Neural cell (in vitro differentiated cells): ENCODE data around the gene MCM3AP. TPM values are rescaled to one million over a fixed set of nuclear protein-coding genes. Genes with fewer than 3 reads are reported as not detected.

Experiments used
- H2AFZ ChIP-seq: fragments of 200-600, 300-800 bp; sonication (generic), shearing (Covaris generic); 2 replicates; pipeline ENCODE4 v1.6.0; 2014; ENCODE audit warnings: low read depth, mild to moderate bottlenecking, antibody characterized with exemption, low read length, moderate library complexity
- H3F3A ChIP-seq: fragments of 200-600 bp; shearing (Covaris generic); 2 replicates; pipeline ENCODE4 v1.6.1; 2016; ENCODE audit warnings: mild to moderate bottlenecking, moderate library complexity, mixed read lengths, antibody characterized with exemption, low read length; ENCODE audit not compliant: insufficient read depth, poor library complexity, severe bottlenecking
- H3K27ac ChIP-seq: fragments of 200-600, 300-800 bp; sonication (generic), shearing (Covaris generic); 2 replicates; pipeline ENCODE4 v1.5.1; 2014; ENCODE audit warnings: mild to moderate bottlenecking, low read length, moderate library complexity
- H3K27me3 ChIP-seq: fragments of 300-800, 200-600 bp; sonication (generic), shearing (Covaris generic); 2 replicates; pipeline ENCODE4 v1.6.0; 2014; ENCODE audit warnings: mild to moderate bottlenecking, low read depth, low read length, moderate library complexity; ENCODE audit not compliant: insufficient read depth
- H3K36me3 ChIP-seq: fragments of 300-800, 200-600 bp; sonication (generic), shearing (Covaris generic); 2 replicates; pipeline ENCODE4 v1.5.1; 2014; ENCODE audit warnings: mild to moderate bottlenecking, antibody characterized with exemption, low read length, moderate library complexity; ENCODE audit not compliant: insufficient read depth
- H3K4me2 ChIP-seq: fragments of 300-800, 200-600 bp; sonication (generic), shearing (Covaris generic); 2 replicates; pipeline ENCODE4 v1.6.0; 2014; ENCODE audit warnings: mild to moderate bottlenecking, low read length
- H3K4me3 ChIP-seq: fragments of 300-800, 200-600 bp; sonication (generic), shearing (Covaris generic); 2 replicates; pipeline ENCODE4 v1.5.1; 2014; ENCODE audit warnings: mild to moderate bottlenecking, low read length, moderate library complexity
- H3K79me2 ChIP-seq: fragments of 200-600 bp; shearing (Covaris generic); replicated peaks from 2 replicates; pipeline ENCODE4 v1.6.0; 2014; ENCODE audit warnings: mild to moderate bottlenecking, low read length, moderate library complexity; ENCODE audit not compliant: insufficient read depth
- H3K9ac ChIP-seq: fragments of 300-800, 200-600 bp; sonication (generic), shearing (Covaris generic); 2 replicates; pipeline ENCODE4 v1.6.1; 2016; ENCODE audit warnings: mild to moderate bottlenecking, low read length, mixed read lengths
- H3K9me2 ChIP-seq: fragments of 200-600 bp; shearing (Covaris generic); 2 replicates; pipeline ENCODE4 v1.6.1; 2016; ENCODE audit warnings: mild to moderate bottlenecking, low read length, mixed read lengths; ENCODE audit not compliant: insufficient read depth
- H3K9me3 ChIP-seq: fragments of 200-600, 300-800 bp; sonication (generic), shearing (Covaris generic); 2 replicates; pipeline ENCODE4 v1.6.1; 2016; ENCODE audit warnings: mild to moderate bottlenecking, mixed run types, low read length, moderate library complexity, mixed read lengths
- H4K20me1 ChIP-seq: fragments of 200-600 bp; shearing (Covaris generic); 2 replicates; pipeline ENCODE4 v1.6.1; 2016; ENCODE audit warnings: mild to moderate bottlenecking, mixed run types; ENCODE audit not compliant: insufficient read depth
- EP300 ChIP-seq: fragments of 450-650 bp; conservative IDR thresholded peaks from 2 replicates; pipeline ENCODE4 v1.6.1; 2014; ENCODE audit warnings: antibody characterized with exemption, mild to moderate bottlenecking, moderate library complexity; ENCODE audit not compliant: poor library complexity, severe bottlenecking
- EZH2 ChIP-seq: fragments of 200-600, 300-800 bp; shearing (Covaris generic), sonication (generic); IDR thresholded peaks from 2 replicates; pipeline ENCODE4 v1.6.1; 2014; ENCODE audit warnings: antibody characterized with exemption, low read length, borderline replicate concordance, mild to moderate bottlenecking; ENCODE audit not compliant: insufficient read depth, poor library complexity, severe bottlenecking
- MXI1 ChIP-seq: fragments of 450-650 bp; conservative IDR thresholded peaks from 2 replicates; pipeline ENCODE4 v1.6.1; 2014; ENCODE audit warnings: antibody characterized with exemption, mild to moderate bottlenecking; ENCODE audit not compliant: poor library complexity, severe bottlenecking
- POLR2AphosphoS5 ChIP-seq: IDR thresholded peaks from 2 replicates; pipeline ENCODE4 v1.6.1; 2012
- RAD21 ChIP-seq: fragments of 450-650 bp; conservative IDR thresholded peaks from 2 replicates; pipeline ENCODE4 v1.6.1; 2014; ENCODE audit warnings: antibody characterized with exemption, mild to moderate bottlenecking, moderate library complexity
- REST ChIP-seq: IDR thresholded peaks from 2 replicates; pipeline ENCODE4 v1.6.1; 2012; ENCODE audit warnings: borderline replicate concordance
- SMC3 ChIP-seq: fragments of 450-650 bp; conservative IDR thresholded peaks from 2 replicates; pipeline ENCODE4 v1.6.1; 2014; ENCODE audit warnings: antibody characterized with exemption, mild to moderate bottlenecking, moderate library complexity; ENCODE audit not compliant: poor library complexity
- TAF1 ChIP-seq: IDR thresholded peaks from 2 replicates; pipeline ENCODE4 v1.6.1; 2012; ENCODE audit warnings: low read depth
- polyA plus RNA-seq: library from polyadenylated mRNA; depleted of rRNA; stranded (reverse); fragments of >200 nt; gene quantifications from 2 replicates; pipeline ENCODE4 v1.2.3, GENCODE V29; 2014
- TF ChIP-seq, protein P1 (sequence below): fragments of 450-650 bp; IDR thresholded peaks from 2 replicates; pipeline ENCODE4 v1.5.1; 2014; ENCODE audit warnings: antibody characterized with exemption, mild to moderate bottlenecking, moderate library complexity; ENCODE audit not compliant: poor library complexity, severe bottlenecking

The MCM3AP gene
- polyA plus RNA-seq, 1 donor from 2014 or later: 74.2 TPM

DNA sequence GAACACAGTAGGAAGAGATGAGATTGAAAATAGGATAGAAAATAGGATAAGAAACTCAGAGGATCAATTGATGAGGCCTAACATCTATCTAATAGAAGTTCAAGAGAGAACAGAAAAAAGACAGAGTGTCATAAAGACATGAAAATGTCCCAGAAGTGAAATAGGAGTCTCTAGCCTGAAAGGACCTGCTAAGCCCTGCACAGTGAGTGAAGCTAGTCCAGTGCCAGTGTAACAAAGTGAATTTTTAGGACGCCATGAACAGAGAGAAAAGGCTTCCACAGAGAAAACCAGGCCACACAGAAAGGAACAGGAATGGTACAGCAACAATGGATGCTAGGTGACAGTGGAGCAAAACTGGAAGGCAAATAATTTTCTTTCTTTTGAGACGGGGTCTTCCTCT, 36.6 kb downstream of the MCM3AP start:
- Histone ChIP-seq H3K9me3 (no peaks in the 10 kb centered on the region), H3K9me2 (no peaks in the 10 kb centered on the region), H3K4me3 (no peak overlapping the region), H2AFZ (no peak overlapping the region), H3K9ac (no peak overlapping the region), H3K27ac (no peak overlapping the region), H3F3A (no peaks in the 10 kb centered on the region), H3K27me3 (no peaks in the 10 kb centered on the region), H3K36me3 (peaks cover 5% of the 10 kb centered on the region), H3K79me2 (no peaks in the 10 kb centered on the region), H4K20me1 (no peaks in the 10 kb centered on the region), H3K4me2 (no peak overlapping the region)
- TF ChIP-seq TAF1 (no peak), RAD21 (no peak), EZH2 (no peak), REST (no peak), SMC3 (no peak), EP300 (no peak), POLR2AphosphoS5 (no peak), MXI1 (no peak)
- TF ChIP-seq, protein P1, sequence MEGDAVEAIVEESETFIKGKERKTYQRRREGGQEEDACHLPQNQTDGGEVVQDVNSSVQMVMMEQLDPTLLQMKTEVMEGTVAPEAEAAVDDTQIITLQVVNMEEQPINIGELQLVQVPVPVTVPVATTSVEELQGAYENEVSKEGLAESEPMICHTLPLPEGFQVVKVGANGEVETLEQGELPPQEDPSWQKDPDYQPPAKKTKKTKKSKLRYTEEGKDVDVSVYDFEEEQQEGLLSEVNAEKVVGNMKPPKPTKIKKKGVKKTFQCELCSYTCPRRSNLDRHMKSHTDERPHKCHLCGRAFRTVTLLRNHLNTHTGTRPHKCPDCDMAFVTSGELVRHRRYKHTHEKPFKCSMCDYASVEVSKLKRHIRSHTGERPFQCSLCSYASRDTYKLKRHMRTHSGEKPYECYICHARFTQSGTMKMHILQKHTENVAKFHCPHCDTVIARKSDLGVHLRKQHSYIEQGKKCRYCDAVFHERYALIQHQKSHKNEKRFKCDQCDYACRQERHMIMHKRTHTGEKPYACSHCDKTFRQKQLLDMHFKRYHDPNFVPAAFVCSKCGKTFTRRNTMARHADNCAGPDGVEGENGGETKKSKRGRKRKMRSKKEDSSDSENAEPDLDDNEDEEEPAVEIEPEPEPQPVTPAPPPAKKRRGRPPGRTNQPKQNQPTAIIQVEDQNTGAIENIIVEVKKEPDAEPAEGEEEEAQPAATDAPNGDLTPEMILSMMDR: no peak

- H3F3A ChIP-seq: no peaks in the 10 kb centered on the region
- H2AFZ ChIP-seq: no peak overlapping the region
- H3K4me2 ChIP-seq: no peak overlapping the region
- H3K4me3 ChIP-seq: no peak overlapping the region
- H3K9me2 ChIP-seq: no peaks in the 10 kb centered on the region
- H3K27ac ChIP-seq: no peak overlapping the region
- no peaks in the 10 kb centered on the region for H3K9me3 ChIP-seq
- H3K27me3 ChIP-seq: no peaks in the 10 kb centered on the region
- H3K36me3 ChIP-seq: peaks cover 5% of the 10 kb centered on the region
- H3K9ac ChIP-seq: no peak overlapping the region
- no peak for TF ChIP-seq POLR2AphosphoS5
- no peak for TF ChIP-seq MXI1
- TF ChIP-seq EP300: no peak
- TF ChIP-seq EZH2: no peak
- TF ChIP-seq RAD21: no peak
- no peak for TF ChIP-seq REST
- H4K20me1 ChIP-seq: no peaks in the 10 kb centered on the region
- no peaks in the 10 kb centered on the region for H3K79me2 ChIP-seq
Measured at GRCh38 chr21:46248422-46248782, 37.0 kb downstream of the MCM3AP start.
